ENCODE measurements around the gene CXCL9.
A peak's percentile ranks its signal among the peaks of the same experiment; 100 is the strongest.

CXCL9 gene

DNA sequence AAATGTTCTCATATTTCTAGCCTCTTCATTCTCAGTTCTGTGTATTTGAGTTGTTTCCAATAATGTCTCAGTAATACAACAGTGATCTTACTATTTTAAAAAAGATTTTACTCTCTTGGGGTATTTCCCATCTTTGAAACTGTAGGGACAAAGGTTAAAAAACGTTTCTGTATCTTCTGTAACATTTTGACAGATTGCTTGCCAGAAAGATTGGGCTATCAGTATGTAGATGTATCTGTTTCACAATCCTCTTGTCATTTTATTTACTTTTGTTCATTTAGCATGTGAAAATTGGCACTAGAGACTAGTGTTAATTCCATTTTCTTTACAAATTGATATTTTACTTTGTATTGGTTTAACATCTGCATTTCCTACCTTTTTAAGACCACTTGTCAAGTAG lies 6.2 kb upstream of the CXCL9 start:
- H3K9me3 ChIP-seq (ENCODE audit: control insufficient read depth, low read length) = no peaks in the 10 kb centered on the region
- H3K27ac ChIP-seq (ENCODE audit: insufficient read depth, low read depth, low read length, poor library complexity, severe bottlenecking) = no peak overlapping the region
- WGBS, 2 experiments = 77 to 100% methylated on average over 1 of the region's 1 CpG
- H3K36me3 ChIP-seq (ENCODE audit: control insufficient read depth, insufficient read depth, low read length) = no peaks in the 10 kb centered on the region
- H3K4me3 ChIP-seq (ENCODE audit: insufficient read depth, low read depth, low read length) = no peak overlapping the region
- H3K4me1 ChIP-seq (ENCODE audit: control insufficient read depth, insufficient read depth, low read length) = peaks cover 11% of the 10 kb centered on the region
- no peaks in the 10 kb centered on the region for H3K27me3 ChIP-seq (ENCODE audit: control insufficient read depth, insufficient read depth, low read length, poor library complexity, severe bottlenecking)

DNA sequence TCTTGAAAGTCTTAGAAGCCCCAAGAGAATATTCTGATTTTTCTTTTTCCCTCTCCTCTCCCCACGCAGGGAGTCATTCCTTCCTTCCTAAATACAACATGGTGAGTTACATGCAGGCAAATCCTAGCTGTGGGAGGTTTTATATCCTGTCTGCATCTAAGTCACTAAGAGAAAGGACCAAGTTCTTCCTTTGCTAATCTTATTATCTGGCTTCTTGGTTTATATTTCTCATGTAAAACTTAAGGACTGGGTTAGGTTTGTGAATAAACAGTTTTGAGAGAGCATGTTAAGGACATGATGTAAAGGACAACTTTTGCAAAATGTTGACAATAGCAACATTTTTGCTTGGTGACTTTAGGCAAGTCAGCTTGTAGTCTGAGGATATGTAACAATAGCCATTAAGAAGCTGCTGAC lies 5.1 kb upstream of the CXCL9 start:
- Histone ChIP-seq H3K4me3 (ENCODE audit: insufficient read depth, low read depth, low read length) (no peak overlapping the region), H3K9me3 (ENCODE audit: control insufficient read depth, low read length) (no peaks in the 10 kb centered on the region), H3K27ac (ENCODE audit: insufficient read depth, low read depth, low read length, poor library complexity, severe bottlenecking) (no peak overlapping the region), H3K4me1 (ENCODE audit: control insufficient read depth, insufficient read depth, low read length) (peaks cover 11% of the 10 kb centered on the region), H3K36me3 (ENCODE audit: control insufficient read depth, insufficient read depth, low read length) (no peaks in the 10 kb centered on the region), H3K27me3 (ENCODE audit: control insufficient read depth, insufficient read depth, low read length, poor library complexity, severe bottlenecking) (no peaks in the 10 kb centered on the region)
- 0 to 25% methylated on average over 1 of the region's 1 CpG for WGBS, 2 experiments

DNA sequence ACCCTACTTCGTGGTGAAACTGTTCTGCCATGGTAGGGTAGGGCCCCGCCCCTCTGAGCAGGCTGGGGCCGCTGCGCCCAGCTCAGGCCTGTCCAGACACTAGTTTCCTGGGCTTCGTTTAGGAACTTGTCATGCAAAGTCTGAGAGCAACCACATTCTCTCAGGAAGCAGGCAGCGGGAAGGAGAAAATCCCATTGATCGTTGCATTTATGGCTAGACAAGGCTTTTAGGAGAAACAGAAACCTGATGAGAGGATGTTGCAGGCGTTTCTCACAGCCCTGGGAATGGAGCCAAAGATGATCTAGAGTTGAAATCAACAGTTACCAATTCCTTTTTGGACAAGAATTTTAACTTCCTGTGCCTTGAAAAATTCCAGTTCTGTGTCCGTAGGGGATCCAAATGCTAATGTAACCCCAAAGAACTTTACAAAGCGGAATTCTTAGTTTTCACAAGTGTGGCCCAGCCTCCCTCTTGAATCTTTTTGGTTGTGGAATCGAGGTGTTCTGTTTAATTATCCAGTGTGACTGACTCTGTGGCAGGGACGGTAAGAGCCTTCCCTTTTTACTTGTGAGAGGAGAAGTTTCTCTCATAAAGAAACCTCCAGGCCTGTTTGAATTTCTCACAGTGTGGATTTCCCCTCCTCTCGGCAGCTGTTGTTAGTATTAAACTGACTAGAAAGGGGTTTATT lies 4.5 kb upstream of the CXCL9 start:
- H3K36me3 ChIP-seq (ENCODE audit: control insufficient read depth, insufficient read depth, low read length) = no peaks in the 10 kb centered on the region
- H3K9me3 ChIP-seq (ENCODE audit: control insufficient read depth, low read length) = no peaks in the 10 kb centered on the region
- H3K4me3 ChIP-seq (ENCODE audit: insufficient read depth, low read depth, low read length) = no peak overlapping the region
- peaks cover 11% of the 10 kb centered on the region for H3K4me1 ChIP-seq (ENCODE audit: control insufficient read depth, insufficient read depth, low read length)
- WGBS, 2 experiments = 57 to 65% methylated on average over 12 to 13 of the region's 13 CpGs
- H3K27me3 ChIP-seq (ENCODE audit: control insufficient read depth, insufficient read depth, low read length, poor library complexity, severe bottlenecking) = no peaks in the 10 kb centered on the region
- peak overlapping the region; percentile 44 for H3K27ac ChIP-seq (ENCODE audit: insufficient read depth, low read depth, low read length, poor library complexity, severe bottlenecking)

DNA sequence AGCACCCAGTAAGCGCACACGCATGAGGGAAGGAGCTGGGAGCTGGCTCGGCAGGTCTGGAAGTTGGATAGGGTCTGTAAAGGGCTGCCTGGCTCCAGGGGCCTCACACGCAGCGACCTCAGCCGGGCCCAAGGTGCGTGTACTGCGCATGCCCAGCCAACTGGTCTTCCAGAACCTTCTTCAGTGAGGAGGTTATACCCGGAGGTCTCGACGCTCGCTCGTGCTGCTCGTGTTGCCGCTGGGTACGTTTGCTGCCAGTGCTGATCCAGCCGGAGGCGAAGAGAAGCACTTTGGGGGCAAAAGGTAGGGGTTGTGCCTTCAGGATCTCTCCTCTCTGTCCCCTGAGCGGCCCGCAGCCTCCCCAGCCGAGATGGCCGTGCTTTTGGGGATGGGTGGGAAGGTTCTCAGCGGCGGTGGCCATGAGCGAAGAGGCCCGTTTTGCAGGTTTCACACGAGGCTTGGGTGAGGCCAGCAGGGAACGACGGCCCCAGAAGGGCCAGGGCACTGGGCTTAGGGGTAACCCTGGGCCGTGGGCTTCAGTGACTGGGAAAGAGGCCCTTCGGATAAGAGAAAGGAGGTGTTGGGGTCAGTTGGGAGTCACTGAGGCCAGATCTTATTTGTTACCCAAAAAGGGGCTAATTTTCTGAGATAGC lies 3.8 kb upstream of the CXCL9 start:
- H3K9me3 ChIP-seq (ENCODE audit: control insufficient read depth, low read length) = no peaks in the 10 kb centered on the region
- peaks cover 11% of the 10 kb centered on the region for H3K4me1 ChIP-seq (ENCODE audit: control insufficient read depth, insufficient read depth, low read length)
- no peaks in the 10 kb centered on the region for H3K27me3 ChIP-seq (ENCODE audit: control insufficient read depth, insufficient read depth, low read length, poor library complexity, severe bottlenecking)
- H3K4me3 ChIP-seq (ENCODE audit: insufficient read depth, low read depth, low read length) = no peak overlapping the region
- H3K36me3 ChIP-seq (ENCODE audit: control insufficient read depth, insufficient read depth, low read length) = no peaks in the 10 kb centered on the region
- no peak overlapping the region for H3K27ac ChIP-seq (ENCODE audit: insufficient read depth, low read depth, low read length, poor library complexity, severe bottlenecking)
- 95 to 96% methylated on average over 31 of the region's 31 CpGs for WGBS, 2 experiments

DNA sequence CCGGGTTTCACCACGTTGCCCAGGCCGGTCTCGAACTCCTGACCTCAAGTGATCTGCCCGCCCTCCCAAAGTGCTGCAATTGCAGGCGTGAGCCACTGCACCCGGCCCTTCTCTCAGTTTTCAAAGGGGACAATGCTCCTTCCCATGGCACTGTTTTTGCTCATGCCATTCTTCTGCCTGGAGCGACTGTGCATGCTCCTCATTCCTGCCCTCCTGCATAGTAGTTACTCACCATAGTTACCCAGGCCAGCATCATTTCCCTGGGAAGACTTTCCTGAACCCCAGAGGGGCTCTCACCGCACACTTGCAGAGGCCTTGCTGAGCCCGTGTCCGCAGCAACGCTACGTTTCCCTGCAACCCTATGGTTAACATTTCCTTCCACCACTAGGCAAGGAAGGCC lies 3.3 kb upstream of the CXCL9 start:
- H3K9me3 ChIP-seq (ENCODE audit: control insufficient read depth, low read length) = no peaks in the 10 kb centered on the region
- no peaks in the 10 kb centered on the region for H3K36me3 ChIP-seq (ENCODE audit: control insufficient read depth, insufficient read depth, low read length)
- H3K27me3 ChIP-seq (ENCODE audit: control insufficient read depth, insufficient read depth, low read length, poor library complexity, severe bottlenecking) = no peaks in the 10 kb centered on the region
- H3K4me3 ChIP-seq (ENCODE audit: insufficient read depth, low read depth, low read length) = no peak overlapping the region
- peaks cover 11% of the 10 kb centered on the region for H3K4me1 ChIP-seq (ENCODE audit: control insufficient read depth, insufficient read depth, low read length)
- WGBS, 2 experiments = 91 to 92% methylated on average over 13 of the region's 13 CpGs
- H3K27ac ChIP-seq (ENCODE audit: insufficient read depth, low read depth, low read length, poor library complexity, severe bottlenecking) = no peak overlapping the region

DNA sequence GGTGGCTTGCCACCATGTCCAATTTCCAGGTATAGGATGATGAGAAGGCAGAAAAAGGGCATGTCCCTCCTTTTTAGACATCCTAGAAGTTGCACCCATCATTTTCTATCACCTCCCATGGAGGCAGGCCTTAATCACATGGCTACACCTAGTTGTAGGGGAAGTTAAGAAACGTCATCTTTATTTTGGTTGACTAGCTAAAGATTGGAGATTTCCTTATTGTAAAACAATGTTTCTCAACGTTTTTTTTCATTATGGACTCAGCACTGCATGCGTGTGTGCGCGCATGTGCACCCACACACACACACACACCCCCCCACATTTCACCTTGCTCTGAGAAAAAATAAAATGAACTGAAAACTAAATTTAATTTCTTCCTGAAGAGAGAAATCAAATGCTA lies 2.0 kb upstream of the CXCL9 start:
- 77 to 92% methylated on average over 5 of the region's 5 CpGs for WGBS, 2 experiments
- Histone ChIP-seq H3K36me3 (ENCODE audit: control insufficient read depth, insufficient read depth, low read length) (no peaks in the 10 kb centered on the region), H3K27ac (ENCODE audit: insufficient read depth, low read depth, low read length, poor library complexity, severe bottlenecking) (no peak overlapping the region), H3K4me1 (ENCODE audit: control insufficient read depth, insufficient read depth, low read length) (peaks cover 11% of the 10 kb centered on the region), H3K4me3 (ENCODE audit: insufficient read depth, low read depth, low read length) (no peak overlapping the region), H3K9me3 (ENCODE audit: control insufficient read depth, low read length) (no peaks in the 10 kb centered on the region), H3K27me3 (ENCODE audit: control insufficient read depth, insufficient read depth, low read length, poor library complexity, severe bottlenecking) (no peaks in the 10 kb centered on the region)

DNA sequence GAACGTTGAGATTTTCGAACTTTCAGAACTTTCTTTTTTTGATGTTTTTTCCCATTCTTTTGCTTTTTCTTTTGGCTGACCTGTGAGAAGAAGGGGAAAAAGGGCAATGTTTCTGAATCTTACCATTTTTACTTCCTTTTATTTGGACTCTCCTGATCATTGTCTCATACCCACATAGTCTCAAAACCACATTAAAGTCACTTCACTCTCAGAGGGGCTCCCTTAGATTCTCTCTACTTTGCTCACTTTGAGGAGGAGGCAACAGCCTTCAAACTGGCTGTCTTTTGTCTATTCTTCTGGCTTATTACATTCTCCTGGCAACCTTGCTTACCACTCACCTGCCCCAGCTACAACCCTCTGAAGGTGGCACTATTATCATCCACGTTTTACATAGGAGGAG lies 3.7 kb downstream of the CXCL9 start:
- Histone ChIP-seq H3K9me3 (ENCODE audit: control insufficient read depth, low read length) (no peaks in the 10 kb centered on the region), H3K4me1 (ENCODE audit: control insufficient read depth, insufficient read depth, low read length) (no peaks in the 10 kb centered on the region), H3K27me3 (ENCODE audit: control insufficient read depth, insufficient read depth, low read length, poor library complexity, severe bottlenecking) (peaks cover 3% of the 10 kb centered on the region), H3K36me3 (ENCODE audit: control insufficient read depth, insufficient read depth, low read length) (no peaks in the 10 kb centered on the region), H3K4me3 (ENCODE audit: insufficient read depth, low read depth, low read length) (no peak overlapping the region), H3K27ac (ENCODE audit: insufficient read depth, low read depth, low read length, poor library complexity, severe bottlenecking) (no peak overlapping the region)
- WGBS, 2 experiments = 87 to 91% methylated on average over 3 of the region's 3 CpGs

DNA sequence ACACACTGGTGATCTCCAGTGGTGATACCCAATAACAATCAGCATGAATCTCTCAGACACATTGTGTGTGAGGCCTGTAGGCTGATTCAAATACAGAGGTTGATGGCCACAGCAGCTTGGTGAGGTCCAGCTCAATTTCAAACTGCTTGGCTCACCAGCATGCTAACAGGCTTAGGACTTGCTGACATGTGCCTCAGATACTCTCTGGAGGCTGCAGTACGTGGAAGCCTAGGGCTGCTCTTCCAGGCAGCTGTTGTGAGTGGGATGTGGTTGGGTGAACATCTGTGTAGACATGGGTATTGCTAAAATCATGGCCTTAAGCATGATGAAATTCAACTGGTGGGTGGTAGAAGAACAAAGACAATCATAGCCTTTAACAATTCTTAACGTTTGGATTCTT lies 4.3 kb downstream of the CXCL9 start:
- H3K36me3 ChIP-seq (ENCODE audit: control insufficient read depth, insufficient read depth, low read length) = no peaks in the 10 kb centered on the region
- H3K4me3 ChIP-seq (ENCODE audit: insufficient read depth, low read depth, low read length) = no peak overlapping the region
- H3K27ac ChIP-seq (ENCODE audit: insufficient read depth, low read depth, low read length, poor library complexity, severe bottlenecking) = no peak overlapping the region
- no peaks in the 10 kb centered on the region for H3K9me3 ChIP-seq (ENCODE audit: control insufficient read depth, low read length)
- no peaks in the 10 kb centered on the region for H3K4me1 ChIP-seq (ENCODE audit: control insufficient read depth, insufficient read depth, low read length)
- WGBS, 2 experiments = 66 to 79% methylated on average over 1 to 2 of the region's 2 CpGs
- peaks cover 3% of the 10 kb centered on the region for H3K27me3 ChIP-seq (ENCODE audit: control insufficient read depth, insufficient read depth, low read length, poor library complexity, severe bottlenecking)

DNA sequence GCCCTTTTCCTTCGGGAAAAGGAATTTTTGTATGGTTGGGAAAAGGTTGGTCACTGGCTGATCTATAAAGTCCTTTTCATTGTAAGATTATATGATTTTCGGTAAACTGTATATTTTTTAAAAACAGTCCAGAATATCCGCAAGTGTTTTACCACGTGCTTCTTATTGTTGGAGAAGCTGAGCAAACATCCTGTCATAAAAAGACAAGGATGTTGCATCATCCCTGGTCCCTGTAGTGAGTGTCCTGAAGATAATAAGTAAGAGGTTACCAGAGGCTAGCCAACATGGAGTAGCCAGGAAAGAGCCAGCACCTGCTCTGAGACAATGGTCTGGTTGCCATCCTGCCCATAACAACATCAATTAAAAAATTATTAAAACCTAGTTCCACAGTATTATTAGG lies 5.1 kb downstream of the CXCL9 start:
- Histone ChIP-seq H3K27me3 (ENCODE audit: control insufficient read depth, insufficient read depth, low read length, poor library complexity, severe bottlenecking) (peaks cover 3% of the 10 kb centered on the region), H3K4me1 (ENCODE audit: control insufficient read depth, insufficient read depth, low read length) (no peaks in the 10 kb centered on the region), H3K36me3 (ENCODE audit: control insufficient read depth, insufficient read depth, low read length) (no peaks in the 10 kb centered on the region), H3K4me3 (ENCODE audit: insufficient read depth, low read depth, low read length) (no peak overlapping the region), H3K9me3 (ENCODE audit: control insufficient read depth, low read length) (no peaks in the 10 kb centered on the region), H3K27ac (ENCODE audit: insufficient read depth, low read depth, low read length, poor library complexity, severe bottlenecking) (no peak overlapping the region)
- 94% methylated on average over 4 of the region's 4 CpGs for WGBS, 2 experiments

DNA sequence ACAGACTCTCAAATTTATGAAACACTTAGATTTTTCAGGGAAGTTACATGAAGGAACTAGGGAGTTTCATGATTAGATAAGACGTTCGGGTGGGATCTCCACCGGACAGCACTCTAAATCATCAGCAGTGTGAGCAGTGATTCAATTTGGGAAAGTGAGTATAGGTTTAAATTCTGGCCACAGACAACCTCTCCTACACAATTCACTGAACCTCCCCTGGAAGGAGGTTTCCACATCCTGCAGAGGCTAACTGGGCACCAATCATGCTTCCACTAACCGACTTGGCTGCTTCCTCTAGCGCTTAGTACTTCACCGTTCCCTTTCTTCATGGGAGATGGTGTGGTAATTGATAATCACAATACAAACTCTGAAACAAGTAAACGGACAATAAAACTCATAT lies 5.6 kb downstream of the CXCL9 start:
- H3K4me3 ChIP-seq (ENCODE audit: insufficient read depth, low read depth, low read length) = no peak overlapping the region
- H3K27ac ChIP-seq (ENCODE audit: insufficient read depth, low read depth, low read length, poor library complexity, severe bottlenecking) = no peak overlapping the region
- no peaks in the 10 kb centered on the region for H3K9me3 ChIP-seq (ENCODE audit: control insufficient read depth, low read length)
- peaks cover 3% of the 10 kb centered on the region for H3K27me3 ChIP-seq (ENCODE audit: control insufficient read depth, insufficient read depth, low read length, poor library complexity, severe bottlenecking)
- H3K36me3 ChIP-seq (ENCODE audit: control insufficient read depth, insufficient read depth, low read length) = no peaks in the 10 kb centered on the region
- 98 to 100% methylated on average over 6 to 7 of the region's 7 CpGs for WGBS, 2 experiments
- no peaks in the 10 kb centered on the region for H3K4me1 ChIP-seq (ENCODE audit: control insufficient read depth, insufficient read depth, low read length)

Data from ectodermal cell (in vitro differentiated cells).